Activated naive CD8-positive, alpha-beta T cell treated with anti-CD3 and anti-CD28 coated beads, Interleukin-2, amount 50 U/mL, for 24 hours (primary cell): ENCODE data around the gene CHST11.
A peak's percentile ranks its signal among the peaks of the same experiment; 100 is the strongest.

Source experiments
- ATAC-seq: fragments of 150-1000 bp; cut with Tn5 transposase; one replicate; pipeline ENCODE4 v1.10.0; 2021
- DNase-seq: peaks from one replicate; pipeline ENCODE4 v3.0.0; 2021
- H3K27ac Mint-ChIP-seq: one replicate; pipeline ENCODE4 v1.8.0; 2021; ENCODE audit warnings: mild to moderate bottlenecking, mixed read lengths
- H3K27me3 Mint-ChIP-seq: one replicate; pipeline ENCODE4 v1.8.0; 2021; ENCODE audit warnings: mixed read lengths
- H3K36me3 Mint-ChIP-seq: one replicate; pipeline ENCODE4 v1.8.0; 2021; ENCODE audit warnings: low read depth, mixed read lengths
- H3K4me1 Mint-ChIP-seq: one replicate; pipeline ENCODE4 v1.8.0; 2021; ENCODE audit warnings: mixed read lengths
- H3K4me3 Mint-ChIP-seq: one replicate; pipeline ENCODE4 v1.8.0; 2021; ENCODE audit warnings: mild to moderate bottlenecking, moderate library complexity, mixed read lengths
- H3K9me3 Mint-ChIP-seq: one replicate; pipeline ENCODE4 v1.8.0; 2021; ENCODE audit warnings: mixed read lengths

Gene CHST11

DNA sequence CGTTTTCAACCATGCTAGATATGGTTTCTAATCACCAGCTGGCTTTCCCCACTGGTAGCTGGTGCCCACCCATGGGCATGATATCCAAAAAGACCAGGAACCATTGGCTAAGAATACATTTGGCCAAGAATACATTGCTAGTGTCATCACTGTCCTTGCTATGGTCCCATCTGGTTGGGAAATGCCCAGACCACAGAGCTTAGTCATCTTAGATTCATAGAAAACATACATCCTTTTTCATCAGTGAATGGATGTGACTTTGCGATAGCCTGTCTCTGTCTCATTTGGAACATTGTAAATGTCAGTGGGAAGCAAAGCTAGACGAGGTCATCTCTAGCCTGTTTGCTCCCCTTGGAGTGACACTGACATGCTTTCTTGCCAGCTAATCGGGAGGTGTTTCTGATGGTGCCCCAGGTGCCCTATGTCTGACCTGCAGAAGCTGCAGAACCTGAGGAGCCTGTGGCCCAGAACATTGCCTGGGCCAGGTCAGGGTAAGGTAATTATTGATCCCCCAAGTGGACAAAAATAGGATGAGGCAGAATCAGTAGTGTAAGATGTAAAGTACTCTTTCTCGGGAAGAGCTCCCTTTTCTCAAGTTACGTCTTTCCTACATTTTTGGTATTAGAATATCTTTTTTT lies 306.5 kb downstream of the CHST11 start:
- H3K4me1 Mint-ChIP-seq, result peaks cover 29% of the 10 kb centered on the region
- no peaks in the 10 kb centered on the region for H3K9me3 Mint-ChIP-seq
- peak; percentile 80 for ATAC-seq
- no peak overlapping the region for H3K4me3 Mint-ChIP-seq
- H3K27ac Mint-ChIP-seq, result peak overlapping the region; percentile 73
- peaks cover 3% of the 10 kb centered on the region for H3K27me3 Mint-ChIP-seq
- peaks cover 10% of the 10 kb centered on the region for H3K36me3 Mint-ChIP-seq
- no peak for DNase-seq

DNA sequence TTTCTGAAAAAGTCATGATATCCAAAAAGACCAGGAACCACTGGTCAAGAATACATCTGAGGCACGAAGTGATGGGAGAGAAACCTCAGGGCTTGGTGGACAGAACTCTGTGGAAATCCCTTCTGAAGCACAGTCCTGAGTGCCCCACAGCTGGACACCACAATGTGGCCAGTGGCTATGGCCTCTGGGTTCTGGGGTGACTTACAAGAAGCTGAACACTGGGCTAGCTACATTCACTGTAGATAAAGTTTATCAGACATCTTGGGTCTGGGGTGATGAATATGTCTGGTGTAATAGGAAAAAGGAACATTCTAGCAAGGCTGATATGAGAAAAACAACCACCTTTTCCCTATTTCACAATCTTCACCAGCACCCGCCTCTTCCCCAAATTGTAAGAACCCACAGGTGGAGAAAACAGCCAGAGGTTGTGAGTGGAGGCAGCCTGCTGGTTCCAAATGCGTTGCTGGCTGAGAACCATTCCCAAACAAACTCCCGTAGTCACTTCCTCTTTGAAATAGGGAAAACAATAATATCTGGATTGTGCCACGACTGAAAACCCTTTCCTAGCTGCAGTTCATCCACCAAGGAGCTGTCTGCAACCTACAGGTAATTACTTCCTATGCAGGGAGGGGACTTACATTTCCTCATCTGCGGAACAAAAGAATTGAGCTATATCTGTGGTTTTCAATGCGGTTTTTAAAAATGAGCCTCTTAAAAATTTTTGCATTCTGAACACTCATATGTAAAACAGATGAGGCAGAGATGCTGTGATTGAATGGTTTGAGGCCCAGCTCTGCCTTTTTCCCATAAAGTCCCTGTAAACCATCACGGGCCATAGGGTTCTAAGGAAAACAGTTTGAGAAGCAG lies 307.7 kb downstream of the CHST11 start:
- no peaks in the 10 kb centered on the region for H3K9me3 Mint-ChIP-seq
- no peak overlapping the region for H3K27ac Mint-ChIP-seq
- DNase-seq (no peak), ATAC-seq (peak; percentile 33)
- H3K27me3 Mint-ChIP-seq, result peaks cover 3% of the 10 kb centered on the region
- no peak overlapping the region for H3K4me3 Mint-ChIP-seq
- peaks cover 29% of the 10 kb centered on the region for H3K4me1 Mint-ChIP-seq
- peaks cover 2% of the 10 kb centered on the region for H3K36me3 Mint-ChIP-seq

DNA sequence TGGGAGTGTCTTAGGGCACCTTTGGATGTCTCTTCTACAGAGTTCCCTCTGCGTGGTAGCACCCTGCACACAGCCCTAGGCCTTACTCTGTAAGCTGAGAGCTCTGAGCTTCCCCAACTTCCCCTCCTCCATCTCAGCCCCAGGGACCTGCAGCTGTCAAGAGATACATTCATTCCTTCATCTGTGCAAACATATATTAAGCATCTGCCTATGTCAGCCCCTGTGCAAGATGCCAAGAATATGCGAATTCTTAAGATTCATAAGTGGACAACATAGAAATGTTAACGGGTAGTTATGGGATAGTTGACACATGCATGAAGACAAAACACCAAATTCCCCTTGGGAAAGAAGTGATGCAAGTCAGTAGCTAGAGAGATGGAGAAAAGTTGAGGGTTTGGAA lies 310.5 kb downstream of the CHST11 start:
- H3K9me3 Mint-ChIP-seq, result no peaks in the 10 kb centered on the region
- H3K27me3 Mint-ChIP-seq, result peaks cover 3% of the 10 kb centered on the region
- H3K4me3 Mint-ChIP-seq, result no peak overlapping the region
- peaks cover 28% of the 10 kb centered on the region for H3K4me1 Mint-ChIP-seq
- H3K36me3 Mint-ChIP-seq, result peaks cover 2% of the 10 kb centered on the region
- H3K27ac Mint-ChIP-seq, result no peak overlapping the region
- DNase-seq, result no peak
- no peak for ATAC-seq

DNA sequence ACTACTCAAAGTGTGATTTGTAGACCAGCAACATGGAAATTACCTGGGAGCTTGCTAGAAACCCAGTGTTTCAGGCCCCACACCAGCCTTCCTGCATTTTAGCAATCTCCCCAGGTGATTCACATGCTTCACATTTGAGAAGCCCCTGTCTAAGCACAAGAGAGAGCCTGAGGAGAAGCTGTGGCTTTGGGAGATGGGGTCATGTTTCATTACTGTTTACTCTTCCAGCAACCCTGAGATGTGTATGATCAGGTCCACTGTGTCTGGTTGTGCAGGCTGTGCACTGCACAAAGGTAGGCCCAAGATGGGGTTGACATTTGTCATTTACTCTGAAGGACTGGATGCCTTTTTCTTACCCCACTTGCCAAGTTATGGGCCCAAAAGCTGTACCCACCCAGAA lies 311.3 kb downstream of the CHST11 start:
- peaks cover 25% of the 10 kb centered on the region for H3K4me1 Mint-ChIP-seq
- DNase-seq (no peak), ATAC-seq (no peak)
- H3K27ac Mint-ChIP-seq, result no peak overlapping the region
- no peak overlapping the region for H3K4me3 Mint-ChIP-seq
- peaks cover 6% of the 10 kb centered on the region for H3K36me3 Mint-ChIP-seq
- peaks cover 3% of the 10 kb centered on the region for H3K27me3 Mint-ChIP-seq
- peaks cover 6% of the 10 kb centered on the region for H3K9me3 Mint-ChIP-seq

DNA sequence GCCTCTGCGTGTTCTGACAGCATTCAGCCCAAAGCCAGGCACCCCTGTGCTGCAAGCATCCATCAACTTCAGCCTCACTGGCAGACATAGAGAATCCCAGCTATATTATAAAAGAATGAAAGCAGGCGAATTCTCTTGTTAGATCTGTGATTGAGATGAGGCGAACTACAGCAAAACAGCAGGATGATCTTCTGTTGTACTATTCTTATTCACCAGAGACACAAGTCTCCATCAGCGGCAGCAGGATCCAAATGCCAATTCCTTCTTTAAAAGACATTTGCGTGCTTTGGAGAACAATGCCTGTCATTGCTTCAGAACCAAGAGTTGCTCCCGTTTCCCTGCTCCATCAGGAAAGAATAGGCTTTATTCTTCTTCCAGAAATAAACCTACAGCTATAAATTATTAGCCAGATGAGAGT lies 312.4 kb downstream of the CHST11 start:
- Mint-ChIP-seq H3K9me3 (peaks cover 16% of the 10 kb centered on the region), H3K36me3 (peaks cover 6% of the 10 kb centered on the region), H3K27me3 (peaks cover 3% of the 10 kb centered on the region), H3K27ac (no peak overlapping the region), H3K4me1 (peaks cover 15% of the 10 kb centered on the region), H3K4me3 (no peak overlapping the region)
- no peak for DNase-seq
- no peak for ATAC-seq

DNA sequence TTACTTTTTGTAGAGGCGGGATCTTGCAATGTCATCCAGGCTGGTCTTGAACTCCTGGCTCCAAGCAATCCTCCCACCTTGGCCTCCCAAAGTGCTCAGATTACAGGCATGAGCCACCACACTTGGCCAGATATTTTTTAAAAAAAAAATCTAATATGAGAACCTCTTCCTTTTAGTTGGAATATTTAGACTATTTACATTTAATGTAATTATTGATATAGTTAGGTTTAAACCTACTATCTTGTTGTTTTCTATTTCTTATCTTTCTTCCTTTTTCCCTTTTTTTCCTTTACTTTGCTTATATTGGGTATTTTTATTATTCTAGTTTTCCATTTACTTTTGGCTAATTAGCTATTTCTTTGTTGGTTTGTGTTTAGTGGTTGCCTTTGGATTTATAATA lies 315.6 kb downstream of the CHST11 start:
- Mint-ChIP-seq H3K4me1 (peaks cover 13% of the 10 kb centered on the region), H3K36me3 (peaks cover 6% of the 10 kb centered on the region), H3K27ac (no peak overlapping the region), H3K4me3 (no peak overlapping the region), H3K9me3 (peaks cover 23% of the 10 kb centered on the region), H3K27me3 (no peaks in the 10 kb centered on the region)
- DNase-seq, result no peak
- no peak for ATAC-seq

DNA sequence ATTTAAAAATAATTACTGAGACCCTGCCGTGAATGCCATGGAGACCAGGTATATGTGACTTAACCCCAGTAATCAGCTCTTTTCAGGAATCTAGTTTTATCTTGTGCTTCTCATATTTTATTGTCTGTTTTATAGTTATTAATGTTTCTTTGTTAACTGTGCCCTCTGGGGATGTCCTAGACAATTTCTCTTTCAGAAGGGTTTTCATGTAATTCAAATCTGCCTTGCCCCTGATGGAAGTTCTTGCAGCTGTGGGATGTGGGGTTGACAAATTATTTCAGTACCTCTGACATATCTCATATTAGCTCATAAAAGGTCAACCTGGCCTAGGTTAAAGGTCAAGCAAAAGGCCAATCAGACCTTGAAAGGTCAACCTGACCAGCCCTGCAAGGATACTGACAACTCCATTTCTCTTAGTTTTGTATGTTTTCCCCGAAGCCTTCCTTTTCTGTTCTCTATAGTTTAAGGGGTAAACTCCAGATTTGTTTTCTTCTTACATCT lies 319.0 kb downstream of the CHST11 start:
- no peak overlapping the region for H3K4me3 Mint-ChIP-seq
- no peak for DNase-seq
- H3K36me3 Mint-ChIP-seq, result peaks cover 6% of the 10 kb centered on the region
- ATAC-seq, result no peak
- peaks cover 13% of the 10 kb centered on the region for H3K4me1 Mint-ChIP-seq
- H3K27me3 Mint-ChIP-seq, result peaks cover 2% of the 10 kb centered on the region
- peak overlapping the region; percentile 9 for H3K27ac Mint-ChIP-seq
- H3K9me3 Mint-ChIP-seq, result peaks cover 27% of the 10 kb centered on the region

DNA sequence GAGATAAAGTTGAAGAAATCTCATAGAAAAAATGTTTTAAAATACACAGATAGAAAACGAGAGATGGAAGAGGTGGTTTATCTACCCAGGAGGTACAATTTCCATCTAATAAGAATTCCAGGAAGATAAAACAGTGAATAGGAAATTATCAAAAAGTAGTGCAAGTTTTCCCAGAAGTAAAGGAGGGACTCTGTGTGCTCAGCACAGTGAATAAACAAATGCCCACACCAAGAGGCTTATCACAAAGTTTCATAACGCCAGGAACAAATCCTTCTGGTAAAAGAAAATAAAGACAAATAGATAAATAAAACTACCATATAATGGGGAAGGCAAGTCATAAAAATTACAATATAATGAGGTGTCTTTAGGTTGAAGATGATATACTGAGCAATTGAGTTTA lies 322.4 kb downstream of the CHST11 start:
- peaks cover 20% of the 10 kb centered on the region for H3K9me3 Mint-ChIP-seq
- DNase-seq (no peak), ATAC-seq (no peak)
- peaks cover 13% of the 10 kb centered on the region for H3K4me1 Mint-ChIP-seq
- no peaks in the 10 kb centered on the region for H3K36me3 Mint-ChIP-seq
- peaks cover 2% of the 10 kb centered on the region for H3K27me3 Mint-ChIP-seq
- no peak overlapping the region for H3K4me3 Mint-ChIP-seq
- H3K27ac Mint-ChIP-seq, result no peak overlapping the region

DNA sequence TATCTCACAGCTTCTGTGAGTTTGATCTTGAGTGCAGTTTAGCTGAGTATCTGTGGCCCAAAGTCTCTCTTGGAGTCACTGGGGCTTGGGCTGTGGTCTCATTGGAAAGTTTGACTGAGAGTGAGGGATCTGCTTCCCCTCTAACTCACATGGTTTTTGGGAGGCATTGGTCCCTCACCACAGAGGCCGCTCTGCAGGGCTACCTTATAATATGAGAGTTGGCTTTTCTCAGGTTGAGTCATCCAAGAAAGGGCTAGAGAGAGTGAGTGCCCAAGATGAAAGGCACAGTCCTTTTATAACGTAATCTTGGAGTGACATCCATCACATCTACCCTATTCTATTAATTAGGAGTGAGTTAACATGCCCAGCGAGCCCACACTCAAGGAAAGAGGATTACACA lies 325.5 kb downstream of the CHST11 start:
- H3K9me3 Mint-ChIP-seq, result peaks cover 13% of the 10 kb centered on the region
- H3K4me3 Mint-ChIP-seq, result no peak overlapping the region
- no peak overlapping the region for H3K27ac Mint-ChIP-seq
- peaks cover 2% of the 10 kb centered on the region for H3K27me3 Mint-ChIP-seq
- ATAC-seq, result no peak
- no peak for DNase-seq
- no peaks in the 10 kb centered on the region for H3K4me1 Mint-ChIP-seq
- no peaks in the 10 kb centered on the region for H3K36me3 Mint-ChIP-seq

DNA sequence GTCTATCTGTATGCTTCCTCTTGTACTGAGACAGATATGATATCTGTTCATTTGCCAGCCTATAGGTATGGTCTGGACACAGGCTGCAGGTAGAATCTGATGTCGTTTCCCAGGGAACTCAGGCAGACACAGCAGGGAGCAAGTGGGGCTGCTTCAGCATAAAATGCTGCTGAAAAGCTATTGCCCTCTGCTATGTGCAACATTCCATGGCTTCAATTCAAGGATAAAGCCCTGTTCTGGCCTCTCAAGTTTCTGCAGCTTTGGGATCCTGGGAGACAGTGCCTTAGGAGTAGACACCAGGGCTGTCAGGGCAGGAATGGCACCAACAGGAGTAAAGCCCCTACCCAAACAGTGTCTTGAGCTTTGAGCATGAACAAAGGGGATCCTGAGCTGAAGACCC lies 327.8 kb downstream of the CHST11 start:
- no peaks in the 10 kb centered on the region for H3K4me1 Mint-ChIP-seq

DNA sequence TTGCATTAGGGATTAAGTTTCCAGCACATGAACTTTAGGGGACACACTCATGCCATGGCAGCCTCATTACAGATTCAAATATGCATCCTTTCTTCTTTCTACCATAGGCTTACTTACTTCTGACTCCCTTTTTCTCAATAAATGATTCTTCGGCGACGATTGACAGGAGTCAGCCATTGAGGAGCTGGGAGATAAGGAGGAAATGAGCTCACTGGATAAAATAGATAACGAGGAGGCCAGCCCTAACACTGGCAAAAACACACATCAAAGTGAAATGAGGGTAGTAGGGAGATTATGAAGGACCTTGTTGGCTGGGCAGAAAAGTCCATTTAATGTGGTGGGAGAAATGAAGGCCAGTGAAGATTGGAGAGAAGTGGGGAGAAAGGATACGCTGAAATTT lies 329.1 kb downstream of the CHST11 start:
- no peak overlapping the region for H3K27ac Mint-ChIP-seq
- H3K36me3 Mint-ChIP-seq, result no peaks in the 10 kb centered on the region
- H3K4me3 Mint-ChIP-seq, result no peak overlapping the region
- H3K27me3 Mint-ChIP-seq, result no peaks in the 10 kb centered on the region
- no peak for DNase-seq
- ATAC-seq, result no peak
- peaks cover 8% of the 10 kb centered on the region for H3K9me3 Mint-ChIP-seq
- peaks cover 2% of the 10 kb centered on the region for H3K4me1 Mint-ChIP-seq

More for the DNA sequence above, 327.8 kb downstream of the CHST11 start:
- no peak overlapping the region for H3K27ac Mint-ChIP-seq
- H3K9me3 Mint-ChIP-seq, result peaks cover 13% of the 10 kb centered on the region
- DNase-seq (no peak), ATAC-seq (no peak)
- no peaks in the 10 kb centered on the region for H3K36me3 Mint-ChIP-seq
- H3K27me3 Mint-ChIP-seq, result no peaks in the 10 kb centered on the region
- H3K4me3 Mint-ChIP-seq, result no peak overlapping the region

DNA sequence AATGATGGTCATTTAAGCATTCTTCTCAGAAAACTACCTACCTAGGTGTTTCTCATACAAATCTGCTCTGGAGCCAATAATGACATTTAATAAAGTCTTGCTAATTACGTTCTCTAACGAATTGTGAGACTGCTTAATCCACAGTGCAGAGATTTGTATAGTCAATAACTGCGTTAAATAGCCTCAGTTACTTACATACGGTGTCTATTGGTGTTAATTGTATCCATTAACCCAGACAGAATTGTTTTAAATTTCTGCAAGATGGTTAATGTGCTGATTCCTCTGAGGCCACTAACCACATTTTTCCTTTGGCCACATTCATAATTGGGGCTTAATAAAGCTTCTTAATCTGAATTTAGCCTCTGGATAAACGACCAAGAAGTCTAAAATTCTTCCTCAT lies 329.6 kb downstream of the CHST11 start:
- ATAC-seq, result no peak
- Mint-ChIP-seq H3K9me3 (peaks cover 3% of the 10 kb centered on the region), H3K36me3 (no peaks in the 10 kb centered on the region)

DNA sequence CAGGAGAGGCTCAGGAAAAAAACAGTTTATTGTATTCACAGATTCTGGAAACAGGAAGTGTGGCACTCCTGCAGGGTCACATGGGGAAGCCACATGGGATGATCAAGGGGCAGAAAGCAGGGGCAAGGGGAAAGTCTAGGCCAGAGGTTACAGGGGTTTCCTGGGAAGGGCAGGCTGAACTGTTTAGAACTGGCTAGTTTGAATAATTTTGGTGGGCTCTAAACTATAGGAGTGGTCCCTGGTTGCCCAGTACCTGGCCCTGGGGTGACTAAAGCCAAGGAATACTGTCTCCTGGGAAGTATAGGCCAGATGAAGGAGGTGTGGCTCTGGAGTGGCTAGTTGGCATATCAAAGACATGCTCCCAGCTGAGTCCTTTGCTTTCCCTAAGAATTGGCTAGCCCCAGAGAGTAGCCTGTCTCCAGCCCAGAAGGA lies 332.1 kb downstream of the CHST11 start:
- Mint-ChIP-seq H3K27ac (no peak overlapping the region), H3K4me1 (peaks cover 2% of the 10 kb centered on the region), H3K4me3 (no peak overlapping the region), H3K27me3 (no peaks in the 10 kb centered on the region), H3K9me3 (no peaks in the 10 kb centered on the region), H3K36me3 (no peaks in the 10 kb centered on the region)
- no peak for ATAC-seq
- DNase-seq, result no peak

More for the DNA sequence above, 329.6 kb downstream of the CHST11 start:
- no peak for DNase-seq
- Mint-ChIP-seq H3K27me3 (no peaks in the 10 kb centered on the region), H3K4me1 (peaks cover 2% of the 10 kb centered on the region), H3K4me3 (no peak overlapping the region), H3K27ac (no peak overlapping the region)

DNA sequence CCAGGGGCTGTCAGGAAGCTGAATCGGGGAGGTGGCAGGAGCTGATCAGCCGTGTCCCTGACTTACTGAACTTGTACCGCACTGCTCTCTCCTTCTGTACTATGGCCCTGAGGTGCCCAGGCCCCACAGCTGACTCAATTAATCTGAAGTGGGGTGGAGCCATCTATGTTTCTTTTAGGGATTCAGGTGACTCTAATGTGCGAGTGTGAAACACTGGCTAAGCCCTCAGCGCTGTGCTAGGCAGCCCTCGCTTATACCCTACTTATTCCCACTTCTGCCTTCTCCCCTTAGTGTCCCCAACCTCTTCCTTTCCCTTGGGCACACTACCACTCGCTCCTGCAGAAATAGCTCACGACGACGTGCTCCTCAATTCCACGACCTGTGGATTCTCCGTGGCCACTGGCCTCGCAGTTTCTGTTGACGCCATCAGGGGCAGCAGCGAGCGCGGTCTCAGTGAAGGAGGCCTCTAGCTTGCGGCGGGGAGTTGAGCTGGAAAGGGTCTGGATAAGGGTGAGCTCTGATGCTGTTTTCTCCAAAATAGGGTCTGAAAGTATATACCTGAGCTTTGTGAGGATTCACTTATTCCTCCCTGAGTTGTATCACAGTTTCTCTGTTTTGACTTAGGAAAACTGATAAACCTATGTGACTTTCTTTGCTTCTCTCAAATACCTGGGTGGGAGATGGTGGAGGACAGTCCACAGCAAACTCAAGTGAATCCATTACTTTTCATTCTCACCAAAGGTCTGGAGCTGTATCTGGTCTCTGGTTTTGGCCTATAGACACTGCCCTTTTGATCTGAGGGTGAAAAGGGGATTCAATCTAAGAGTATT lies 333.8 kb downstream of the CHST11 start:
- ATAC-seq, result no peak
- Mint-ChIP-seq H3K4me3 (no peak overlapping the region), H3K9me3 (no peaks in the 10 kb centered on the region), H3K27ac (no peak overlapping the region), H3K4me1 (peaks cover 2% of the 10 kb centered on the region), H3K36me3 (no peaks in the 10 kb centered on the region), H3K27me3 (no peaks in the 10 kb centered on the region)
- DNase-seq, result peak; percentile 61
